GM12801 (cell line): ENCODE results near the gene PIGS.

Source experiments
- TF ChIP-seq, protein P1 (sequence below): IDR thresholded peaks from one replicate; pipeline ENCODE4 v1.5.1; 2011; ENCODE audit warnings: control low read depth; ENCODE audit not compliant: insufficient read length; ENCODE audit errors: extremely low read depth

Gene PIGS

DNA sequence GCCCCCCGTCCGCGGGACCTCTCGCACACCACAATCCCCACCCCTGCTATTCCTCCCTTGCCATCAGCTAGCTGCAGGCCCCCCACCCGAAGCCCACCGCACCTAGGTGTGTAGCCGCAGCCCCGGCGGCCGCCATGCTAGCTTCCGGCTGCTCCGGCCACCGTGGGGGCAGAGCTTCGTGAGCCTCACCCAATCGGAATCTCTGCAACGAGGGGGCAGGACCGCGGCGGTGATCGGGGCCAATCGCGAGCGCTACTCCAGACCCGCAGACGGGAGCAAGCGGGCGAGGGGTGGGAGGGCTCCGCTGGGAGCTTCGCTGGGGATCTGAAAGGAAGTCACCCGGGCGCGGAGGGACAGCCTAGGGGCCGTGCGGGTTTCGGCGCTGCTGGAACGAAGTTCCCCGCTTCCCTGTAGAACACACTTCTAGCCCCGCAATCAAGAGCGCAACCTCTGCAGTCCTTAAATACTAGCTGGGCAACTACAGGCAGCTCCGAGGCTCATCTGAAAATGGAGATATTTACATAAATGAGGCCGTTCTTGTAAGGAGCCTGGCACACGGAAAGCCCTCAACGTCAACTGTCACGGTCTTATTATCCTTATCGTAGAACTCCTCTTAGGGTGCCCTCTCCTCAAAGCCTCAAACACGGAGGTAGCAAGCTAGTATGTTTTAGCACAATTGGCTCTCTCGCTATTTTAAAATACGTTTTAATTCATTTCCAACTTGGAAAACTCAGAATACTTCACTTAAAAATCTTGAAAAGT lies at the start of gene PIGS:
Gene PIGS (minus strand): TSS at position 164 of the 762 bp plus-strand sequence. CDS start 28 bp downstream, at position 136.
- TF ChIP-seq, protein P1, sequence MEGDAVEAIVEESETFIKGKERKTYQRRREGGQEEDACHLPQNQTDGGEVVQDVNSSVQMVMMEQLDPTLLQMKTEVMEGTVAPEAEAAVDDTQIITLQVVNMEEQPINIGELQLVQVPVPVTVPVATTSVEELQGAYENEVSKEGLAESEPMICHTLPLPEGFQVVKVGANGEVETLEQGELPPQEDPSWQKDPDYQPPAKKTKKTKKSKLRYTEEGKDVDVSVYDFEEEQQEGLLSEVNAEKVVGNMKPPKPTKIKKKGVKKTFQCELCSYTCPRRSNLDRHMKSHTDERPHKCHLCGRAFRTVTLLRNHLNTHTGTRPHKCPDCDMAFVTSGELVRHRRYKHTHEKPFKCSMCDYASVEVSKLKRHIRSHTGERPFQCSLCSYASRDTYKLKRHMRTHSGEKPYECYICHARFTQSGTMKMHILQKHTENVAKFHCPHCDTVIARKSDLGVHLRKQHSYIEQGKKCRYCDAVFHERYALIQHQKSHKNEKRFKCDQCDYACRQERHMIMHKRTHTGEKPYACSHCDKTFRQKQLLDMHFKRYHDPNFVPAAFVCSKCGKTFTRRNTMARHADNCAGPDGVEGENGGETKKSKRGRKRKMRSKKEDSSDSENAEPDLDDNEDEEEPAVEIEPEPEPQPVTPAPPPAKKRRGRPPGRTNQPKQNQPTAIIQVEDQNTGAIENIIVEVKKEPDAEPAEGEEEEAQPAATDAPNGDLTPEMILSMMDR, result no peak

DNA sequence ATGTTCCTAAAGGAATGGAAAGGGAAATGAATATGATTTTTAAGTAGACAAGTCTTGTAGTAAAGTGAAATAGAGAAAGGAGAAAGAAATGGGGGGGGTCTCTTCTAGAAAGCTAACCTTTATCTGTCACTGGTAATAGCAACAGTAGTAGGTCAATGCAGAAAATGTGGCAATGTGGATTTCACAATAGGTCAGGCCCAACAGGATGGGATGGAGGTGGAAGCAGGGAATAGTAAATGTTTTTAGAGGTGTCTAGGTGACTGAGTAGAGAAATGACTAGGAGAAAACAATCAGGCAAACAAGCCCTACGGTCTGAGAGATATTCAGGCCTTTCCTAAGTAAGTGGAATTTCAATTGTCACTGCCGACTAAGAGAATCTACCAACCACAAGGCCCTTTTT lies 48.7 kb upstream of the PIGS start:
- TF ChIP-seq, protein P1, result no peak

DNA sequence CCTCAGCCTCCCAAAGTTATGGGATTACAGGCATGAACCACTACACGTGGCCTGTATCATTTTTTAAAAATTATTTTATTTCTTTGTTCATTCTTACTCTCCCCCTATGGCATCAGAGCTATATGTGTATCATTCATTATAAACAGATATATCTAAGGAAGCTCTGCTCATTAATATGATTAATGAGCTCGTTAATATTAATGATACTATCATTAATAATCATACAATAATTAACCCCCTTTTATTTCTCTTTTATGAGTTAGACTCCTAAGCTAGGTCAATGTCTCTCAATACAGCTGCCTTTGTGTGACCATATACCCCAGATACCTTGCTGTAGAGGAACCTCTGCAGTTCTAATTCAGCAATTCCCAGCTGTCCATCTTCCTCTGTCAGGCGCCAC lies 47.1 kb upstream of the PIGS start:
- TF ChIP-seq, protein P1, result no peak

DNA sequence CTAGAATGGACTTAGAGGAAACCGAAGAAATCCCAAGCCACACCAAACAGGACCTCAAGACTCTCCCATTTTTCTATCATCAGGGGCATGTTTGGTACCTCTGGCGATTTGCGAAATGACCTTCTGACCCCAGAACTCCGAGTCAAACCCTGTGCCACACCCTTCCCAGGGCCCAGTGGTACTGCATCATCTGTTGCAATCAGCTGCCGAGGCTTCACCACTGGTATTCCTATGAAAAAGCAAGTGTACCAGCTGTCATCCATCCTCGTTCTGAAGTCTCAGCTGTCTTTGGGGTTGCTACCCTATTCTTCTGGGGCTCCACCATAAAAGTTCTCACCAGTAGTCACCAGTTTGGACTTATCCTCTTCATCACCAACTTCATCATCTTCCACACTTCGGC lies 45.0 kb upstream of the PIGS start:
- TF ChIP-seq, protein P1, result no peak

DNA sequence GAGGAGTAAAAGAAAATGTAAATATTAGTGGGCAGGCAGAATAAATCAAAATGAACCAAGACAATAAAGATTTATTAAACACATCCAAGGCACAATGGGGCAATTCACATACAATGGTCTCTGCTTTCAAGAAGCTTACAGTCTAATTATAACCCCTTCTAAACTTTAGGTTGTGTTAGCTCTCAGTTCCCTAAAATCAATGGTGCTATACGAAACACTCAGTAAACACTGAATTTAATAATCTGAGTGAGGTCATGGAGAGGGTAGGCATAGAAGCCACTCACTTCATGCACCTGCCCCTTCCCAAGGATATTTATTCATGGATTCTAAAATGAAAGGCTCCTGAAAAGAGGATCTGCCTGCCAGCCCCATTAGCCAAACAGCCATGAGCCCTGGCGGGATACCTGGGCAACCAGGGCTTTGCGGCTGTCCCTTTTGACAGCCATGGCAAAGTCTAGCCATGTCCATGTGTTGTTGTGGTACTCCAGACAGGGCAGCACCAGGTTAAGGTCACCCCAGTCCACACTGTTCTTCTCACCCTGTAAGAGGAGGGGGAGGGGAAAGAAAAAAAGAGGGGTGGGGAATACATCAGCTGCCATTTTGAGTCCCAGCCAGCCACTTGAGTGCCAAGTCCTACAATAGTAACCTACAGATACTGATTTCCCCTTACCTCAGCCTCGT lies 44.1 kb upstream of the PIGS start:
- TF ChIP-seq, protein P1, result no peak

DNA sequence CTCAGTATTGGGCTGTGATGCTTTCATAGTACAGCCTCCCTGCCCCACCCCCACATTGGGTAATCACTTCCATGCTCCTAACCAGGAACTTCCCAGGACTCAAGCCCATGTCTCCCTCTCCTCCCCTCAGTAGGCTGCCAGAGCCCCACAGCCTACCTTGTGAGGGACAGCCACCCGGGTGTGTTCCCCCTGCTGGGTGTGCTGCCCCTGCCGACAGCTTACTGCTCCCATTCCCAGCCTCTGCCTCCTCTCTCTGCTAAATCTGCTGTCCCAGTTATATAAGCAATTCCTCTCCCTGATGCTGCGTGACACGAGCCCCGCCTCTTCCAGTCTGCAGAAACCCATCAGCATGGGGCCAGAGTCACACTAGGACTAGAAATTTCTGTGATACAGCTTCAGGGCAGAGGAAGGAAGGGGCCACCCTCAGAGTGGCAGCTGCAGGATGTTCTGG lies 42.6 kb upstream of the PIGS start, which contains the start of gene RSKR:
Gene RSKR (minus strand): TSS at position 255 of the 451 bp plus-strand sequence. CDS start 24 bp downstream, at position 231.
- TF ChIP-seq, protein P1, result no peak
